Sigmoid colon (tissue), 7 donors: ENCODE measurements around the gene SLC35F1. TPM values are rescaled to one million over a fixed set of nuclear protein-coding genes. Genes with fewer than 3 reads are reported as not detected.

Experiments
- DNase-seq: peaks from one replicate; pipeline ENCODE4 v3.0.0-alpha.2; 2019
- H3K27ac ChIP-seq, 4 donors: fragments of 200-600 bp; sonication (generic); one replicate each; pipeline ENCODE4 v1.5.1; 2016 to 2019; ENCODE audit warnings: mild to moderate bottlenecking in 1 of 4
- H3K27me3 ChIP-seq, 3 donors: fragments of 200-600 bp; sonication (generic); one replicate each; pipeline ENCODE4 v1.5.1; 2019; ENCODE audit warnings: mild to moderate bottlenecking in 1 of 3
- H3K36me3 ChIP-seq, 4 donors: fragments of 200-600 bp; sonication (generic); one replicate each; pipeline ENCODE4 v1.5.1; 2016 to 2019
- H3K4me1 ChIP-seq, 4 donors: fragments of 200-600 bp; sonication (generic); one replicate each; pipeline ENCODE4 v1.5.1; 2017 to 2019
- H3K4me3 ChIP-seq, 4 donors: fragments of 200-600 bp; sonication (generic); one replicate each; pipeline ENCODE4 v1.5.1; 2017 to 2019; ENCODE audit warnings: mild to moderate bottlenecking in 2 of 4, moderate library complexity in 1 of 4
- H3K9me3 ChIP-seq, 4 donors: fragments of 200-600 bp in 3 of 4; sonication (generic) in 3 of 4; one replicate each; pipeline versions ENCODE4 v1.5.1 to v1.6.1; 2013 to 2019
- EP300 ChIP-seq, 4 donors: sonication (generic); formaldehyde crosslinking; IDR thresholded peaks; one replicate each; pipeline ENCODE4 v1.6.1; 2017; ENCODE audit warnings: antibody characterized with exemption in 4 of 4
- POLR2A ChIP-seq, 2 donors: fragments of 450-650 bp; IDR thresholded peaks; one replicate each; pipeline ENCODE4 v1.6.1; 2016; ENCODE audit warnings: antibody characterized with exemption in 2 of 2, mild to moderate bottlenecking in 2 of 2, moderate library complexity in 2 of 2
- POLR2AphosphoS5 ChIP-seq, 4 donors: sonication (generic); formaldehyde crosslinking; IDR thresholded peaks; one replicate each; pipeline ENCODE4 v1.6.1; 2017; ENCODE audit warnings: antibody characterized with exemption in 4 of 4
- WGBS, 2 donors: extraction: QIAGEN DNeasy Blood & Tissue Kit; methylation state at CpG; one replicate each; pipeline ENCODE4 v1.1.7; 2013; 5-methylcytosine and 5-hydroxymethylcytosine counted together
- intact Hi-C: fragments of 100-400 bp; cut with DNase I; formaldehyde crosslinking; loops from one replicate; pipeline ENCODE4 v1.15.1; 2023
- polyA plus RNA-seq, 3 donors: library from polyadenylated mRNA; stranded (reverse); fragments of 200-250 nt; gene quantifications; one replicate each; pipeline ENCODE4 v1.2.3, GENCODE V29; 2013
- total RNA-seq, 4 donors: library from RNA; depleted of rRNA; stranded (reverse); fragments of >200 nt; gene quantifications; one replicate each; pipeline ENCODE4 v1.1.0, GENCODE V29; 2016
- TF ChIP-seq, protein P1 (sequence below), 4 experiments: fragments of 450-650 bp in 3 of 4; fragments of 200-600 bp in 1 of 4; IDR thresholded peaks; one replicate each; pipeline ENCODE4 v1.5.1; 2016 to 2019; ENCODE audit warnings: antibody characterized with exemption in 4 of 4, mild to moderate bottlenecking in 3 of 4, moderate library complexity in 2 of 4
- donor health status: healthy with polysubstance abuse.
- donor health status: Bipolar disorder and iron deficiency.
- donor health status: healthy.

Gene SLC35F1
- total and polyA plus RNA-seq, 7 donors, result under 0.01 to 8.9 (median 4.0) TPM; not detected in 1

DNA sequence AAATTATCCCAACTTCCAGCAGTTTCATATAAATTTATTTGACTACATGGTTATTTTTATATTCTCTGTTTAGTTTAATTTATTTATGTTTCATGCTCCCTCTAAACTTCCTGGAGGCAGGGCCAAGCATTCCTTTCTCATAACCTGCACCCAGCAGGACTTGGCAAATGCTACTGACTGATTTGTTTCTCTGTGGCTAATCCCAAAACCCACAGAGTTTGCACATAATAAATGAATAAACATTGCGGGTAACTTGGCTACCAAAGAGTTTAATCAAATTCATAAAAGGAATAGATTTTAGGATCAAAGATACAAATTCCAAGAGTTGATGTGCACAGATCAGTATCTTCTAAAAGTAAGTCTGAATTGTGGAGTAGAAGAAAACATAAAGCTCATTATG lies 239.5 kb downstream of the SLC35F1 start:
- WGBS, 2 donors, result 73 to 81% methylated on average over 1 of the region's 1 CpG
- Histone ChIP-seq H3K9me3 (no peaks in the 10 kb centered on the region), H3K27ac (no peak overlapping the region), H3K36me3 (no peaks in the 10 kb centered on the region), H3K4me1 (peaks cover 0 to 11% (median 4%) of the 10 kb centered on the region in 4 donors), H3K27me3 (no peaks in the 10 kb centered on the region), H3K4me3 (no peak overlapping the region)
- TF ChIP-seq EP300 (IDR thresholded peaks at IDR 0.05) (no peak), POLR2A (IDR thresholded peaks at IDR 0.05) (no peak), POLR2AphosphoS5 (IDR thresholded peaks at IDR 0.05) (no peak)
- TF ChIP-seq, protein P1, sequence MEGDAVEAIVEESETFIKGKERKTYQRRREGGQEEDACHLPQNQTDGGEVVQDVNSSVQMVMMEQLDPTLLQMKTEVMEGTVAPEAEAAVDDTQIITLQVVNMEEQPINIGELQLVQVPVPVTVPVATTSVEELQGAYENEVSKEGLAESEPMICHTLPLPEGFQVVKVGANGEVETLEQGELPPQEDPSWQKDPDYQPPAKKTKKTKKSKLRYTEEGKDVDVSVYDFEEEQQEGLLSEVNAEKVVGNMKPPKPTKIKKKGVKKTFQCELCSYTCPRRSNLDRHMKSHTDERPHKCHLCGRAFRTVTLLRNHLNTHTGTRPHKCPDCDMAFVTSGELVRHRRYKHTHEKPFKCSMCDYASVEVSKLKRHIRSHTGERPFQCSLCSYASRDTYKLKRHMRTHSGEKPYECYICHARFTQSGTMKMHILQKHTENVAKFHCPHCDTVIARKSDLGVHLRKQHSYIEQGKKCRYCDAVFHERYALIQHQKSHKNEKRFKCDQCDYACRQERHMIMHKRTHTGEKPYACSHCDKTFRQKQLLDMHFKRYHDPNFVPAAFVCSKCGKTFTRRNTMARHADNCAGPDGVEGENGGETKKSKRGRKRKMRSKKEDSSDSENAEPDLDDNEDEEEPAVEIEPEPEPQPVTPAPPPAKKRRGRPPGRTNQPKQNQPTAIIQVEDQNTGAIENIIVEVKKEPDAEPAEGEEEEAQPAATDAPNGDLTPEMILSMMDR (IDR thresholded peaks at IDR 0.05), result no peak
- intact Hi-C loops, result no loop called here
- DNase-seq, result no peak

DNA sequence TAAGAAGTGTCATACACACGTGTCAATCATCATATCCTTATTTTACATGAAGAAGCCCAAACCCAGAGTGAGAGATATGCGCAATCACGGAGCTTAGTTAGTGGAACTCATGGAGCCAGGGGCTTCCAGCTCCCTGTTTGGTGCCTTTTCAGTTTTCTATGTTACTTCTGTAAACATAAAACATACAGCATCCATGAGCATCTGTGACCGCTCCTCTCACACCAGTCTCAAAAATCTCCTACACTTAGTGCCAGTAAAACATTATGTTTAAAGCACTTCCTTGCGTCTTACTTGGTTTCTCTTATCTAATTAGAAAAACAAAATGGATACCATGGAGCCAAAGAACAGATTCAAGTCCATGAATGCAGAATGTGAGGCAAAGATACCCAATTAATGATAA lies 240.4 kb downstream of the SLC35F1 start:
- DNase-seq, result no peak
- H3K4me3 ChIP-seq, result no peak overlapping the region
- H3K27me3 ChIP-seq, result no peaks in the 10 kb centered on the region
- H3K9me3 ChIP-seq, result no peaks in the 10 kb centered on the region
- intact Hi-C loops, result no loop called here
- TF ChIP-seq, protein P1 (IDR thresholded peaks at IDR 0.05), result no peak
- no peak for TF ChIP-seq POLR2A (IDR thresholded peaks at IDR 0.05)
- no peak for TF ChIP-seq EP300 (IDR thresholded peaks at IDR 0.05)
- no peak for TF ChIP-seq POLR2AphosphoS5 (IDR thresholded peaks at IDR 0.05)
- H3K36me3 ChIP-seq, result no peaks in the 10 kb centered on the region
- 88 to 90% methylated on average over 5 of the region's 5 CpGs for WGBS, 2 donors
- peaks cover 0 to 11% (median 4%) of the 10 kb centered on the region in 4 donors for H3K4me1 ChIP-seq
- no peak overlapping the region for H3K27ac ChIP-seq

DNA sequence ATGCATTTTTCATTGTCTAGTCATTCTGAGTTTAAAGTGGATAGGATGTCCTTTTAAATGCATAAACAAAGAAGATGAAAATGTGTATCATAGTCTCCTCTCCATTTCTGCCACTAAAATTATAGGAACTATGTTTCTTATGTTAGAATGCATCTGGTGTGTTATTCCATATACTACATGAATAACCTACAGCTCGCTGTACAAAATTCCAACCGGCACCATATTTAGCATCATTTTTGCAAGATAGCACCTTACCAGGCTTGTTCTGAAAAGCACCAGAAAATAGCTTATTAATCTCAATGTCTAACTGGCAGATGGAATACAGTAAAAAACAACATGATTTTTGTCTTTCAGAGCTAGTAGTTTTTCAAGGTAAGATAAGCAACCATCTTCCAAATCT lies 241.5 kb downstream of the SLC35F1 start:
- WGBS, 2 donors, result 92 to 93% methylated on average over 2 of the region's 2 CpGs
- Histone ChIP-seq H3K27ac (no peak overlapping the region), H3K36me3 (no peaks in the 10 kb centered on the region), H3K4me3 (no peak overlapping the region), H3K27me3 (no peaks in the 10 kb centered on the region), H3K4me1 (peaks cover 0 to 11% (median 4%) of the 10 kb centered on the region in 4 donors), H3K9me3 (no peaks in the 10 kb centered on the region)
- intact Hi-C loops, result no loop called here
- DNase-seq, result no peak
- no peak for TF ChIP-seq POLR2A (IDR thresholded peaks at IDR 0.05)
- TF ChIP-seq EP300 (IDR thresholded peaks at IDR 0.05), result no peak
- TF ChIP-seq, protein P1 (IDR thresholded peaks at IDR 0.05), result no peak
- no peak for TF ChIP-seq POLR2AphosphoS5 (IDR thresholded peaks at IDR 0.05)

DNA sequence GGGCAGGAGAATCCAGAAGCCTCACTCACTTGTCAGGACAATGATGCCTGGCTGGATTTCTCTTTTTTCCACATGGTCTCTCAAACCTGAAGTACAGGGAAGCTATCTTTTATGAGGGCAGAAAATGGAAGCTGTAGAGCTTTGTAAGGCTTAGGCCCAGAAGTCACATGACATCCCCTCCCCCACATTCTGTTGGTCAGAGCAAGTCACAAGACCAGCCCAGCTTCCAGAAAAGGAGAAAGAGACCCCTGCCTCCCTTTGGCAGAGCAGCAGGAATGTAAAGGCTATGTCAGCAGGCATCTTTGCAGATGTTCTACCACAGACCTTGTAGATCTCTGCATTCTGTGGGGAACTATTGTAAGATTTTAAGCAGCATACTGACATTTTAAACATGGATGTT lies 245.5 kb downstream of the SLC35F1 start:
- no peak overlapping the region for H3K4me3 ChIP-seq
- H3K27me3 ChIP-seq, result no peaks in the 10 kb centered on the region
- intact Hi-C loops, result no loop called here
- no peak overlapping the region for H3K27ac ChIP-seq
- no peaks in the 10 kb centered on the region for H3K4me1 ChIP-seq
- DNase-seq, result no peak
- no peaks in the 10 kb centered on the region for H3K36me3 ChIP-seq
- no peaks in the 10 kb centered on the region for H3K9me3 ChIP-seq
- TF ChIP-seq POLR2AphosphoS5 (IDR thresholded peaks at IDR 0.05) (no peak), EP300 (IDR thresholded peaks at IDR 0.05) (no peak), POLR2A (IDR thresholded peaks at IDR 0.05) (no peak)
- TF ChIP-seq, protein P1 (IDR thresholded peaks at IDR 0.05), result no peak

DNA sequence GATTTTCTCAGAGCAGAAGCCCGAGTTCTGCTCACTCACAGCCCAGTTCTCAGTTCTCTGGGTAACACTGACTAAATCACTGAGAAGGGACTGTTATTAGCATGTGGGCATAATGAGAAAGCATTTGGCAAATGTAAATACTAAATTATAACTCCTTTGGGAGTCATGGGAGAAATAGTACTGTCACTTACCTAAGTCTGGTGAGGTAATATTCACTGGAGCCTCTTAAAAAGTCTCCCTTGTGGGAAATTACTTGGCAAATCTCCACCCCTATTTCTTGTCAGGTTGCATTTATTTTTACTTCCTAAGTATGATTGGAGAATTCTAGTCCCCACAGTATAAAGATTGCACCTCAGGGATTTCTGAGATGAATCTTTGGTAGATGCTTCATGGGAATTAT lies 254.3 kb downstream of the SLC35F1 start:
- Histone ChIP-seq H3K27me3 (no peaks in the 10 kb centered on the region), H3K4me3 (no peak overlapping the region), H3K9me3 (no peaks in the 10 kb centered on the region), H3K27ac (no peak overlapping the region), H3K4me1 (no peaks in the 10 kb centered on the region), H3K36me3 (no peaks in the 10 kb centered on the region)
- TF ChIP-seq POLR2A (IDR thresholded peaks at IDR 0.05) (no peak), EP300 (IDR thresholded peaks at IDR 0.05) (no peak), POLR2AphosphoS5 (IDR thresholded peaks at IDR 0.05) (no peak)
- TF ChIP-seq, protein P1 (IDR thresholded peaks at IDR 0.05), result no peak
- WGBS, 2 donors, result 79 to 81% methylated on average over 1 of the region's 1 CpG
- intact Hi-C loops, result no loop called here
- no peak for DNase-seq
